T follicular helper cell (primary cell): ENCODE results near the gene PTPRN2.
"Not testable (repeated sequence)": the region's sequence is repeated elsewhere in the genome, so short reads cannot be mapped to it uniquely, and the experiment has no call there.

Experiments used
- DNase-seq: peaks from one replicate; pipeline ENCODE4 v3.0.0-alpha.2; 2020; ENCODE audit warnings: low read depth

Gene PTPRN2

GRCh38 chr7:158516524-158516923, 71.1 kb downstream of the PTPRN2 start:
- DNase-seq, result no peak

DNA sequence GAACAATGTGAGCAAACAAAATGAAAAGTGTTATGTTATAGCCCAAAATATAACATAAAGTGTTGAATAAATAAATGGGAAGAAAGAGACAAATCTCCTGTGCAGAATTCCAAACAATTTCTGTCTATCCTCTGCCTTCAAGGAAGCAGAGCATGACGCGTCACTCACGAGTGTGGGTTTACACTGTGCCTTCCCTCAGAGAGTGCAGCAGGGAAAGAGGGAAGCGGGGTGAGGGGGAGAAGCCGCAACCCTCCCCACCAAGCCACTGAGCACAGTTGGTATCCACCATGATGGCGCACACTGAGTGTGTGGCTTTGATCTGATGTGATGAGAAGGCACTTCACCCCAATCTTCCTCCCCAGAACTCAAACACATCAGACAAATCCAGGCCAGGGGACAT, 74.8 kb downstream of the PTPRN2 start:
- no peak for DNase-seq

DNA sequence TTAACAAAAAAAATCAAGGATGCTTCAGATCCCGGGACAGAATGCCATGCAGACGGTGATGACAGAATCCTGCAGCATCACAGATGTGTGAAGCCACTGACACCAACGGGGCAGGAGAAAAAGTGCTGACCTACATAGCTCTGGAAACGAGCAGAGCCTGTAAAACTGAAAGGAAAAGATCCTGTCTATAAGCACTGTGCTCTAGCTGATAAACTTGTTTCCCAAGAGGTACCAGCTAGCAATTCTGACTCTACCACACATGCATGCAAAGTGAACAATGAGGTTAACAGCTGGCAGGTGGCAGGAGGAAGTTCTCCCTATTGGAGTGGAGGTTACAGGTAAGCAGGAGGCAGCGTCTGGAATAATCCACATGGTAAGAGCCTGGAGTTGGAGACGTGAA, 75.6 kb downstream of the PTPRN2 start:
- DNase-seq, result no peak

GRCh38 chr7:158508802-158509385, 78.7 kb downstream of the PTPRN2 start:
- DNase-seq, result no peak

- not testable (repeated sequence) for DNase-seq
These were observed 79.3 kb downstream of the PTPRN2 start for GRCh38 chr7:158508321-158508720.

- DNase-seq, result no peak
These were observed 79.7 kb downstream of the PTPRN2 start for GRCh38 chr7:158507917-158508316.

DNA sequence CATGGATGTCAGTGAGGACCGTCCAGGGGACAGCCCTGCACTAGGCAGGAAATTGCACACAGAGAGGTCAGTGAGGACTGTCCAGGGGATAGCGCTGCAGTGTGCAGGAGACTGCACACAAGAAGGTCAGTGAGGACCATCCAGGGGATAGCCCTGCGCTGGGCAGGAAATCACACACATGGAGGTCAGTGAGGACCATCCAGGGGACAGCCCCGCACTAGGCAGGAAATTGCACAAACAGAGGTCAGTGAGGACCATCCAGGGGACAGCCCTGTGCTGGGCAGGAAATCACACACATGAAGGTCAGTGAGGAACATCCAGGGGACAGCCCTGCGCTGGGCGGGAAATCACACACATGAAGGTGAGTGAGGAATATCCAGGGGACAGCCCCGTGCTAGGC, 80.4 kb downstream of the PTPRN2 start:
- DNase-seq, result not testable (repeated sequence)

- no peak for DNase-seq
These were observed 81.0 kb downstream of the PTPRN2 start for GRCh38 chr7:158506626-158507025.

GRCh38 chr7:158505683-158506082, 81.9 kb downstream of the PTPRN2 start:
- DNase-seq, result no peak

DNA sequence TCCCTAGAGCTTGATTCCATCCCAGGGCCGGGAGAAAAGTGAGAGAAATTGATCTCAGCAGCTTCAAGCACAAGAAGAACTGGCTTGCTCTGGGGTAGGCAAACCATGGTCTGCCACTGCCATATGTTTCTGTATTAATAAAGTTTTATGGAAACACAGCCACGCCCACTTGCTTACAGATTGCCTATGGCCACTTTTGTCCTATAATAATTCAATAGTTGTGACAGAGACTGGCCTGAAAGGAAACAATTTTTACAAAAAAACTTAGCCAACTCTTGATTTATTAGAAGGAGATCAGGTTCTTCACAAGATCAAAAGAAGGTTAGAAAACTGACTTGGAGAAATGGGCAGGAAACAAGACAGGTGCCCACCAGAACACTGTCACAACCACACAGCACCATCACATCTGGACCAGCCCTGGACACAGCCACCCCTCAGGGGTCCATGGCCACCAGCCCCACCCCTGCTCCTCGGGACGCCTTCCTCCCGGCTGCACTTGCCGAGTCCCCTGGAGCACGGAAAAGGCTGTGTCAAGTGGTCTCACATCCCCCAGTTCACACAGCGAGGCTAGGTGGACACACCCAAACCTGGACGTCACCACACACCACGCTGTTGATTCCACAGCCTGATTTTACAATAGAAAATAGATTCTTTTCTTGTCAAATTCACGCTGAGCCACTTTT, 85.4 kb downstream of the PTPRN2 start:
- no peak for DNase-seq

DNA sequence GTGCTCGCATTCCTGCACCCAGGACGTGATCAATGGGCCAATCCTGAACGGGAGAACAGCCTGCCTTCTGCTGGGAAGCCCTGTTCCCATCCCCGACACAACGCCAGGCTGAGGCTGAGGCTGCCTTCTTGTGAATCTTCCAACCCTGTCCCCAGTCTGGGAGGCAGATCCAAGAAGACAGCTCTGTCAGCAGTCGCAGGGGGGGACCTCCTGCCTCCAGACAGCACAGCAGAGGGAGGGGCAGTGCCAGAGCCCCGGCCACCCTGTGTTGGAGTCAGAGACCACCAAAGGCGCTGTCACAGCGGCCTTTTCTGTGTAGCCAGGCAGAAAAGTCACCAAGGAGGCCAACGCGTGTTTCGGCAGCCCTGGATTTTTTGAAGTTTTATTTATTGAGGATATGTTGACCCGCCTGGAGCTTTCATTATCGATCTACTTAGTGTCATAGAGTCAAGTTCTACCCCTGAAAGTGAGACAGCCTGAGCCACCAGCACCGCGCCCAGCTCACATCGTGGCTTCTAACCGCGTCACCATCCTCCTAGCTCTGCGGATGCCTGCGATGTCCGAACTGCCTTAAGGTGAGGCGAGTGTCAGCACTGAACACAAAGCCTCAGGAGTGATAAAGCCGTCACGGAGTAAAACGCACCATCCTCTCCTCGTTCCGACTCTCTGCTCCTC, 86.1 kb downstream of the PTPRN2 start:
- DNase-seq, result no peak

DNA sequence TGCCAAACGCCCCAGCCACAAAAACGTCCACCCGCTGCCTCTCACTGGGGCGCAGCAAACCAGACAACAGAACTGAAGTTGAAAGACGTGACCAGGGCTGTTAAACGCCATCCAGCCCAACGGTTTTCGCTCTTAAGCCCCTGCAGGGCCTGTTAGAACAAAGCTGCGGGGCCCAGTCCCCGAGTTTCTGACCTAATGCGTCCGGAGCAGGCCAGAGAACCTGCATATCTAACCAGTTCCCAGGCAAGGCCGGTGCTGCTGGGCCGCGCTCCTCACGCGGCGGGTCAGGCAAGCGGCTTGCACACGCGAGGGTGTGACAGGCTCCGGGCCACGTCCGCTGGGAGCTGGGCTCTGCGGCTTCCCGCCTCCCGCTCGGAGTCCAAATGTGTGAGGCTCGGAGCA, 87.0 kb downstream of the PTPRN2 start:
- no peak for DNase-seq

GRCh38 chr7:158499082-158499455, 88.6 kb downstream of the PTPRN2 start:
- DNase-seq, result no peak

DNA sequence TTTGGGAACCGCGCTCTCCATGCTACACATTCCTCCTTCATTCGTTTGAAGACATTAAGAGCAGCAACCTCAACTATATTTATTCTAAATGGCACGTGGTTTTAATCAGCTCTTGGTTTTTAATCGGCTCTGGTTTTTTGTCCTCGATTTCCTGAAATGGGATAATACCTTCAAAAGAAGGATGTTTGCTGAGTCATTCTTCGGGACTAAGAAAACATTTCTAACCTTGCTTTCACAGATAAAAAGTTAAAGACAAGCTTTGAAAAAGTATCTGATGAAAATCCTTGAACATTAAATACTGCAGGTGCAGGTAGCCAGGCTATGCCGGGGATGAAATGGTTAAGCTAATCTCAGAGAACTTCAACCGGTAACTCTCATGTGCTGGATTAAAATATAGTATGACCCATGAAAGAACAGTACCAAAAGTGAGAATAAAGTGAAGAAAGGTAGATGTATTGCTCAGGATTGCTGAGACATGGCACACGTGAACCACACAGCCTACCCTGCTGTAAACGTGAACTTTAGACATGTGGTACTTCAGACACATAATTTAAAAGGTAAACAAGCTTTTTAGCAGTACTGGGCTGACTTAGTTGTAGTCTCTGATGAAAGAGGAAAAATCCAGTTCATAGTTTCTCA, 89.1 kb downstream of the PTPRN2 start:
- DNase-seq, result no peak

- no peak for DNase-seq
These were observed 90.0 kb downstream of the PTPRN2 start for GRCh38 chr7:158497627-158498026.

DNA sequence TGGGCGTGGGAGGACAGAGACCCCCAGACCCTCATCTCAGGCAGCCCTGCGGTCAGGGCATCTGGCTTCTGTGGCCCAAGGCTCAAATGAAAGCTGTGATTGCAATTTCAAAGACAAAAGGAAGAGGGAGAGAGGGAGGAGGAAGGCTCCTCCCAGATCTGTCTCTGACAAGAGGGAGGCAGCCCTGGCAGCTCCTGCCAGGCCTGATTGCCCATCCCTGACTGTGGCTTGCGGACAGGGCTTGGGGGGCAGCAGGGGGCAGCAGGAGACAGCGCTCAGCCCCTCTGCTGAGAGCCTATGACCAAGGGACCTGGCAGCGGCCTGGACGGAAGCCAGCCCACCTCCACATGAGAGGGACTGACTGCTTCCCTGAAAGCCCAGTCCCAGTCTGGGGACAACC, 91.8 kb downstream of the PTPRN2 start:
- no peak for DNase-seq

GRCh38 chr7:158495216-158495615, 92.4 kb downstream of the PTPRN2 start:
- no peak for DNase-seq

DNA sequence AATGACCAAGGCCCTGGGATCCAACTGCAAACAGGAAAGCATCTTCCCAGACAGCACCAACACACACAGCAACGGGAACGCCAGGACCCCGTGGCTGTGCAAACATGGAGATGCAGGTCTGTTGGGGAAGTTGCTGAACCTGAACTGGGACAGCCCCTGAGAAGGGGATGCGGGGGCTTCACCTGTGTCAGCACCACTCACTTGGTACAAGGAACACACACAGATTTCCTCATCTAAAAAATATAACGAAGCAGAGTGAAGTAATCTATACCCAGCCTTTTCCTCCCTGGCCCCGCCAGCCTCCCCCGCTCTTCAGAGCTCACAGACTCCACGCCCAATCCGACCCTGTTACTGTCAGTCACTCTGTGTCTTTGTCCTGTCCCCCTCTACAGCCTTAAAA, 93.0 kb downstream of the PTPRN2 start:
- DNase-seq, result no peak

DNA sequence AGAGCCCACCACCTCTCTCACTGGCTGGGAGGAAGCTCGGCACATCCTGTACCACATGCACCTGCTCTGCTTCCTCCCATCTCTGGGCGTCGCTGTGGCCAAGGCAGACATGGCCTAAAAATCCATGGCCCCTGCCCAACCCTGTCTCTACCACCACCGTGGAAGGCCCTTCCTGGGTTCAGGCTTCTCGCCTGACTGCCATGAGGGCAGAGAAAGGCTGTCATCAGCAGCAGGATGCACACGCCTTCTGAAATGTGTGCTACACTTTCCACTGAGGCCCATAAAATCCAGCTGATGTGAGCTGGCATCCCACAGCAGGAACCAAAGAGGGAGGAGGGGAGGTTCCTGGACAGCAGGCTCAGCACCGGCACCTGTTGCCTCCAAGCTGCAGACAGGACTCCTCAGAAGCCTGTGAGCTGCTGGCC, 93.4 kb downstream of the PTPRN2 start:
- DNase-seq, result no peak

GRCh38 chr7:158492367-158492764, 95.3 kb downstream of the PTPRN2 start:
- DNase-seq, result no peak

DNA sequence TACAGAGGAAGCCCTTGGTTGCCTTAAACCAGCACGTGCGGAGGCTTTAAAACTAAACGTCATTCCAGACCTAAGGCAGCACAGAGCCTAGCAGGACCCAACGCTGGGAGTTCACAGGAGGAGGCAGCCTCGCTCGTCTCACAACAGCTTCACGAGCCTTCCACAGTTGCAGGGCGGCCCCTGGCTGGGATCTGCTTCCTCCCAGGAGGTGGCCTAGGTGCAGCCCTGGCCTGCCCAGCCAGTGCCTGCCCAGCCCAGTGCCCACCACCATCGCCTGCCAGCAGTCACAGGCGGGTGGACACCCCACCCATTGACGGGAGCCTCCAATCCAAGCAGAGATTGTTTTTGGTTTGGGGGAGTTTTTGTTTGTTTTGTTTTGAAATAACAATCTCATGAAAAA, 96.5 kb downstream of the PTPRN2 start:
- no peak for DNase-seq

GRCh38 chr7:158490171-158490782, 97.3 kb downstream of the PTPRN2 start:
- no peak for DNase-seq
